Spleen (tissue), 11 donors: ENCODE data around the gene IL26. TPM values are rescaled to one million over a fixed set of nuclear protein-coding genes. Genes with fewer than 3 reads are reported as not detected.
A peak's percentile ranks its signal among the peaks of the same experiment; 100 is the strongest.
"Not testable (repeated sequence)": the region's sequence is repeated elsewhere in the genome, so short reads cannot be mapped to it uniquely, and the experiment has no call there.

Source experiments
- DNase-seq: peaks from one replicate; pipeline ENCODE4 v3.0.0-alpha.2; 2020
- H3K27ac ChIP-seq, 8 donors: fragments of 200-600 bp; sonication (generic) in 7 of 8; 1 replicate in 4 of 8; 2 replicates in 4 of 8; pipeline versions ENCODE4 v1.5.0 to v1.8.0; 2016 to 2021; ENCODE audit warnings: inconsistent platforms in 4 of 8, mild to moderate bottlenecking in 4 of 8, moderate library complexity in 1 of 8
- H3K27me3 ChIP-seq, 7 donors: fragments of 200-600 bp; sonication (generic) in 6 of 7; replicated peaks in 1 of 7; 1 replicate in 4 of 7; 2 replicates in 3 of 7; pipeline versions ENCODE4 v1.5.0 to v1.8.0; 2016 to 2021; ENCODE audit warnings: inconsistent platforms in 3 of 7, mild to moderate bottlenecking in 1 of 7
- H3K36me3 ChIP-seq, 6 donors: fragments of 200-600 bp; sonication (generic) in 5 of 6; 1 replicate in 4 of 6; 2 replicates in 2 of 6; pipeline versions ENCODE4 v1.5.0 to v1.8.0; 2016 to 2021; ENCODE audit warnings: inconsistent platforms in 2 of 6
- H3K4me1 ChIP-seq, 6 donors: fragments of 200-600 bp; sonication (generic) in 5 of 6; 1 replicate in 3 of 6; 2 replicates in 3 of 6; pipeline versions ENCODE4 v1.5.0 to v1.8.0; 2016 to 2021; ENCODE audit warnings: inconsistent platforms in 3 of 6
- H3K4me3 ChIP-seq, 8 donors: fragments of 200-600 bp; sonication (generic) in 7 of 8; 1 replicate in 4 of 8; 2 replicates in 4 of 8; pipeline versions ENCODE4 v1.5.0 to v1.8.0; 2016 to 2021; ENCODE audit warnings: inconsistent platforms in 4 of 8, mild to moderate bottlenecking in 4 of 8, moderate library complexity in 2 of 8
- H3K9me3 ChIP-seq, 8 donors: fragments of 200-600 bp; sonication (generic) in 7 of 8; 1 replicate in 4 of 8; 2 replicates in 4 of 8; pipeline versions ENCODE4 v1.5.0 to v1.8.0; 2016 to 2021; ENCODE audit warnings: inconsistent platforms in 4 of 8
- CTCF ChIP-seq, 11 experiments: fragments of 200-600 bp in 7 of 11; fragments of 450-650 bp in 4 of 11; sonication (generic) in 4 of 11; IDR thresholded peaks in 8 of 11; conservative IDR thresholded peaks in 3 of 11; 1 replicate in 7 of 11; 2 replicates in 4 of 11; pipeline versions ENCODE4 v1.4.0 to v1.8.0; 2016 to 2021; ENCODE audit warnings: antibody characterized with exemption in 11 of 11, inconsistent platforms in 4 of 11, mild to moderate bottlenecking in 1 of 11
- POLR2A ChIP-seq, 3 donors: fragments of 450-650 bp; IDR thresholded peaks; one replicate each; pipeline ENCODE4 v1.5.1; 2017; ENCODE audit warnings: antibody characterized with exemption in 3 of 3, mild to moderate bottlenecking in 1 of 3
- POLR2AphosphoS5 ChIP-seq, 3 donors: sonication (generic); formaldehyde crosslinking; IDR thresholded peaks; one replicate each; pipeline ENCODE4 v1.5.1; 2017; ENCODE audit warnings: antibody characterized with exemption in 3 of 3
- WGBS, 5 donors: extraction: QIAGEN DNeasy Blood & Tissue Kit in 3 of 5; methylation state at CpG; one replicate each; pipeline versions ENCODE4 v1.1.5 to v1.1.7; 2013 to 2018; 5-methylcytosine and 5-hydroxymethylcytosine counted together
- intact Hi-C: fragments of 100-400 bp; cut with DNase I; formaldehyde crosslinking; loops from one replicate; pipeline ENCODE4 v1.15.0; 2023; ENCODE audit warnings: low total_unique reads
- polyA plus RNA-seq, 3 donors: library from polyadenylated mRNA; stranded (reverse); fragments of 200-250 nt; gene quantifications; one replicate each; pipeline ENCODE4 v1.2.1, GENCODE V29; 2013
- total RNA-seq, 7 donors: library from RNA; depleted of rRNA in 3 of 7; stranded (reverse); fragments of >200 nt in 3 of 7; fragmentation: NEBNext Ultra II Directional in 4 of 7; extraction: Animal tissue kit (Norgen Biotek cat#: 25700) in 4 of 7; gene quantifications; one replicate each; pipeline versions ENCODE4 v1.1.0 to v1.2.1, GENCODE V29; 2016 to 2021
- donor health status: healthy with polysubstance abuse.
- donor health status: DM: no; HTN: no; CAD: no; lungs with moderate emphysema.
- donor health status: DM: no; HTN: no; CAD: no.
- donor health status: Bipolar disorder and iron deficiency.
- donor health status: healthy.
- donor health status: DM: no; HTN: no; CAD: no.
- donor health status: DM: yes; HTN: yes; CAD: no.

The IL26 gene
- total and polyA plus RNA-seq, 10 donors, result 0.27 TPM; not detected in 9

- WGBS, 5 donors, result 18 to 39% (median 31%) methylated on average over 4 of the region's 4 CpGs
- H3K36me3 ChIP-seq, result no peaks in the 10 kb centered on the region
- peak overlapping the region; percentile 7 to 78 (median 60) for H3K27ac ChIP-seq
- peaks cover 0 to 25% (median 11%) of the 10 kb centered on the region in 6 donors for H3K4me1 ChIP-seq
- DNase-seq, result no peak
- no peaks in the 10 kb centered on the region for H3K9me3 ChIP-seq
- intact Hi-C loops, result no loop called here
- TF ChIP-seq POLR2AphosphoS5 (IDR thresholded peaks at IDR 0.05) (peak in 1 of 3 donors; percentile 62), POLR2A (IDR thresholded peaks at IDR 0.05) (no peak), CTCF (IDR thresholded peaks at IDR 0.05 in 8 of 11, conservative IDR thresholded peaks at IDR 0.05 in 3 of 11) (no peak)
- H3K27me3 ChIP-seq, result no peaks in the 10 kb centered on the region
- H3K4me3 ChIP-seq, result peak overlapping the region in 1 of 8 donors; percentile 55
These were observed 50.0 kb downstream of the IL26 start for GRCh38 chr12:68175557-68176061.

- H3K27me3 ChIP-seq, H3K4me3 ChIP-seq, intact Hi-C loops, H3K36me3 ChIP-seq, DNase-seq, H3K9me3 ChIP-seq: not testable (repeated sequence)
- WGBS, 5 donors, result 90 to 95% (median 95%) methylated on average over 3 of the region's 3 CpGs
- H3K27ac ChIP-seq, result peak overlapping the region in 5 of 8 donors; percentile 57 to 78 (median 62)
- peaks cover 0 to 23% (median 11%) of the 10 kb centered on the region in 6 donors for H3K4me1 ChIP-seq
These were observed 50.8 kb downstream of the IL26 start for GRCh38 chr12:68174761-68175160.

- DNase-seq, result no peak
- H3K36me3 ChIP-seq, result no peaks in the 10 kb centered on the region
- no peak overlapping the region for H3K4me3 ChIP-seq
- H3K27ac ChIP-seq, result no peak overlapping the region
- H3K27me3 ChIP-seq, result no peaks in the 10 kb centered on the region
- intact Hi-C loops, result no loop called here
- H3K9me3 ChIP-seq, result no peaks in the 10 kb centered on the region
- TF ChIP-seq CTCF (IDR thresholded peaks at IDR 0.05 in 8 of 11, conservative IDR thresholded peaks at IDR 0.05 in 3 of 11) (no peak), POLR2AphosphoS5 (IDR thresholded peaks at IDR 0.05) (no peak), POLR2A (IDR thresholded peaks at IDR 0.05) (no peak)
- H3K4me1 ChIP-seq, result peaks cover 0 to 23% (median 11%) of the 10 kb centered on the region in 6 donors
These were observed 51.8 kb downstream of the IL26 start for GRCh38 chr12:68173792-68174191.

- H3K27ac ChIP-seq, result no peak overlapping the region
- no peaks in the 10 kb centered on the region for H3K27me3 ChIP-seq
- no peak for DNase-seq
- H3K36me3 ChIP-seq, result no peaks in the 10 kb centered on the region
- H3K4me3 ChIP-seq, result no peak overlapping the region
- no peak for TF ChIP-seq POLR2A (IDR thresholded peaks at IDR 0.05)
- TF ChIP-seq CTCF (IDR thresholded peaks at IDR 0.05 in 8 of 11, conservative IDR thresholded peaks at IDR 0.05 in 3 of 11), result no peak
- TF ChIP-seq POLR2AphosphoS5 (IDR thresholded peaks at IDR 0.05), result no peak
- no peaks in the 10 kb centered on the region for H3K9me3 ChIP-seq
- WGBS, 5 donors, result 92 to 95% (median 93%) methylated on average over 2 of the region's 2 CpGs
- intact Hi-C loops, result no loop called here
- H3K4me1 ChIP-seq, result peaks cover 0 to 11% (median 3%) of the 10 kb centered on the region in 6 donors
These were observed 54.9 kb downstream of the IL26 start for GRCh38 chr12:68170726-68171125.
